Tibial artery (tissue), 4 donors: ENCODE measurements around the gene GPRC5B.

Source experiments
- DNase-seq, 2 donors: peaks; one replicate each; pipeline ENCODE4 v3.0.0-alpha.2; 2019
- H3K27ac ChIP-seq, 2 donors: fragments of 200-600 bp; sonication (generic) in 1 of 2; 1 replicate in 1 of 2; 2 replicates in 1 of 2; pipeline ENCODE4 v1.5.1; 2018 to 2019; ENCODE audit warnings: mild to moderate bottlenecking in 1 of 2
- H3K27me3 ChIP-seq, 2 donors: fragments of 200-600 bp; sonication (generic) in 1 of 2; one replicate each; pipeline versions ENCODE4 v1.5.1 to v1.6.0; 2016 to 2019
- H3K36me3 ChIP-seq, 3 donors: fragments of 200-600 bp; sonication (generic) in 2 of 3; one replicate each; pipeline ENCODE4 v1.5.1; 2016 to 2019; ENCODE audit warnings: mild to moderate bottlenecking in 2 of 3
- H3K4me1 ChIP-seq, 4 donors: fragments of 200-600 bp; sonication (generic) in 2 of 4; 1 replicate in 3 of 4; 2 replicates in 1 of 4; pipeline ENCODE4 v1.5.1; 2016 to 2019
- H3K4me3 ChIP-seq, 2 donors: fragments of 200-600 bp; sonication (generic) in 1 of 2; 1 replicate in 1 of 2; 2 replicates in 1 of 2; pipeline ENCODE4 v1.5.1; 2018 to 2019; ENCODE audit warnings: mild to moderate bottlenecking in 2 of 2
- H3K9me3 ChIP-seq, 3 donors: fragments of 200-600 bp; sonication (generic) in 1 of 3; one replicate each; pipeline ENCODE4 v1.5.1; 2016 to 2019
- intact Hi-C: fragments of 100-400 bp; cut with DNase I; formaldehyde crosslinking; loops from one replicate; pipeline ENCODE4 v1.15.0; 2023; ENCODE audit warnings: low total_unique reads
- TF ChIP-seq, protein P1 (sequence below), 2 experiments: fragments of 200-600 bp in 1 of 2; fragments of 450-650 bp in 1 of 2; IDR thresholded peaks; one replicate each; pipeline ENCODE4 v1.5.1; 2017 to 2019; ENCODE audit warnings: antibody characterized with exemption in 2 of 2, mild to moderate bottlenecking in 1 of 2, moderate library complexity in 1 of 2

The GPRC5B gene

GRCh38 chr16:19872179-19872863 is 12.3 kb downstream of the GPRC5B start:
- no peak overlapping the region for H3K27ac ChIP-seq

DNA sequence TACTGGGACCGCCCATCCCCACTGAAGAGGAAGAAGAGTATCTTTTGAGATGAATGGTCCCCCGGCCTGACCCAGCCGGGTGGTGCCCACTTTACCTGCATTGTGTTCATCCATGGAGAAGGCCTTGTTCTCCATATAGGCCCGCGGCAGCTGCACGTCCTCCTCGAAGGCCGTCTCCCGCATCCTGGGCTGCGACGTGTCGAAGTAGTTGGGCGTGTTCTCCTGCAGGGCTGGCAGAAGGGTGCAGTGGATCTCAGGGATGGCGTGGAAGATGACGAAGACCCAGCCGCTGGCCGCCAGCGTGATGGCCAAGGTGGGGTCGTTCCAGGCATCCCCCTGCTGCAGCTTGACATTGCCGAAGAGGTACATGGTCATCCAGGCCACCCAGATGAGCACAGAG is 12.9 kb downstream of the GPRC5B start:
- Histone ChIP-seq H3K27me3 (no peaks in the 10 kb centered on the region), H3K27ac (no peak overlapping the region), H3K9me3 (no peaks in the 10 kb centered on the region), H3K4me3 (no peak overlapping the region), H3K36me3 (peaks cover 0 to 13% (median 9%) of the 10 kb centered on the region in 3 donors), H3K4me1 (no peaks in the 10 kb centered on the region)
- intact Hi-C loops, result no loop called here
- TF ChIP-seq, protein P1, sequence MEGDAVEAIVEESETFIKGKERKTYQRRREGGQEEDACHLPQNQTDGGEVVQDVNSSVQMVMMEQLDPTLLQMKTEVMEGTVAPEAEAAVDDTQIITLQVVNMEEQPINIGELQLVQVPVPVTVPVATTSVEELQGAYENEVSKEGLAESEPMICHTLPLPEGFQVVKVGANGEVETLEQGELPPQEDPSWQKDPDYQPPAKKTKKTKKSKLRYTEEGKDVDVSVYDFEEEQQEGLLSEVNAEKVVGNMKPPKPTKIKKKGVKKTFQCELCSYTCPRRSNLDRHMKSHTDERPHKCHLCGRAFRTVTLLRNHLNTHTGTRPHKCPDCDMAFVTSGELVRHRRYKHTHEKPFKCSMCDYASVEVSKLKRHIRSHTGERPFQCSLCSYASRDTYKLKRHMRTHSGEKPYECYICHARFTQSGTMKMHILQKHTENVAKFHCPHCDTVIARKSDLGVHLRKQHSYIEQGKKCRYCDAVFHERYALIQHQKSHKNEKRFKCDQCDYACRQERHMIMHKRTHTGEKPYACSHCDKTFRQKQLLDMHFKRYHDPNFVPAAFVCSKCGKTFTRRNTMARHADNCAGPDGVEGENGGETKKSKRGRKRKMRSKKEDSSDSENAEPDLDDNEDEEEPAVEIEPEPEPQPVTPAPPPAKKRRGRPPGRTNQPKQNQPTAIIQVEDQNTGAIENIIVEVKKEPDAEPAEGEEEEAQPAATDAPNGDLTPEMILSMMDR (IDR thresholded peaks at IDR 0.05), result no peak
- no peak for DNase-seq

More at GRCh38 chr16:19872179-19872863, 12.3 kb downstream of the GPRC5B start:
- intact Hi-C loops, result no loop called here
- TF ChIP-seq, protein P1 (IDR thresholded peaks at IDR 0.05), result no peak
- Histone ChIP-seq H3K4me1 (no peaks in the 10 kb centered on the region), H3K9me3 (no peaks in the 10 kb centered on the region), H3K27me3 (no peaks in the 10 kb centered on the region), H3K36me3 (peaks cover 0 to 13% (median 9%) of the 10 kb centered on the region in 3 donors), H3K4me3 (no peak overlapping the region)
- DNase-seq, result no peak

- no peaks in the 10 kb centered on the region for H3K27me3 ChIP-seq
- no peak overlapping the region for H3K4me3 ChIP-seq
- H3K36me3 ChIP-seq, result peaks cover 0 to 13% (median 9%) of the 10 kb centered on the region in 3 donors
These were observed 16.2 kb downstream of the GPRC5B start for GRCh38 chr16:19868421-19868820.

DNA sequence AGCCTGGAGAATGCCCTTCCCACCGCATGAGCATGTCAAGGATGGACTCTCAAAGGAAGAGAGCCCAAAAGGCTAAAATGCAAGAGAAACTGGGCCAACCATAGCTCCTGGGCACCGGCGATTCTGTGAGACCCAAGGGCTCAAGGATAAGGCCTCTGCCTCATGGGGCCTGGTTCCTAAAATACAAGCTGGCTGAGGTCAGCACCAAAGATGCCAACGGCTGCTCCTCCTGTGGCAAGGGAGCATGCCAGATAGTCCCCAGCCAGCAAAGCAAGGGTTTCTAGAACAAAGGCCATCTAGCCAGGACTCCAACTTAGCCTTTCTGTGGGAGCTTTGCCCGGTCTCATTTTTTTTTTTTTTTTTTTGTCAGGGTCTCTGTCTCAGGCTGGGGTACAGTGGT is 20.1 kb downstream of the GPRC5B start:
- DNase-seq, result no peak
- TF ChIP-seq, protein P1 (IDR thresholded peaks at IDR 0.05), result no peak
- H3K4me1 ChIP-seq, result no peaks in the 10 kb centered on the region
- no peak overlapping the region for H3K27ac ChIP-seq
- H3K36me3 ChIP-seq, result no peaks in the 10 kb centered on the region
- H3K9me3 ChIP-seq, result no peaks in the 10 kb centered on the region
- H3K27me3 ChIP-seq, result no peaks in the 10 kb centered on the region
- intact Hi-C loops, result no loop called here
- no peak overlapping the region for H3K4me3 ChIP-seq

More at GRCh38 chr16:19868421-19868820, 16.2 kb downstream of the GPRC5B start:
- H3K27ac ChIP-seq, result no peak overlapping the region
- no peaks in the 10 kb centered on the region for H3K4me1 ChIP-seq
- no peak for DNase-seq
- no peaks in the 10 kb centered on the region for H3K9me3 ChIP-seq
- intact Hi-C loops, result no loop called here
- TF ChIP-seq, protein P1 (IDR thresholded peaks at IDR 0.05), result no peak

DNA sequence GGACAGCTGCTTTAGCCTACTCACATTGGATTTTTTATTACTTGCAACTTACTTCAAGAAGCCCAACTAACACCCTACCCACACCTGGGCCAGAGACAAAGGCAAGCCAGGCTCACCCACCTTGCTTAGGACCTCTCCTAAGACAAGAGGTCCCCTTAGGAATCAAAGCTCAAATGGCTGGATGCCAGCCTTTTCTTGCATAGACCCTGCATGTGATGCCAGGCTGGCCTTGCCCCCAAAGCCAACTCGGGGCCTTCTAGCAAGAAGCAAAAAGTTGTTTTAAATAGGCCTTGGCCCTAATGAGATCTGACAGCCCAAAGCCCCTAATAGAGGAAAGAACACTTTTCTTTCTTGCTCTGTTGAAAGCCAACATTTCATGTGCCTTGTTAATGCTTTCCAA is 20.7 kb downstream of the GPRC5B start:
- Histone ChIP-seq H3K27ac (no peak overlapping the region), H3K36me3 (no peaks in the 10 kb centered on the region), H3K9me3 (no peaks in the 10 kb centered on the region), H3K4me1 (no peaks in the 10 kb centered on the region), H3K27me3 (no peaks in the 10 kb centered on the region), H3K4me3 (no peak overlapping the region)
- no peak for DNase-seq
- TF ChIP-seq, protein P1 (IDR thresholded peaks at IDR 0.05), result no peak
- intact Hi-C loops, result no loop called here
